A673 (cell line): ENCODE data around the gene KCNJ10.

Source experiments
- CTCF ChIP-seq: fragments of 300-800, 200-600 bp; sonication (generic); conservative IDR thresholded peaks from 2 replicates; pipeline ENCODE4 v1.5.1; 2017; ENCODE audit warnings: low read depth, mild to moderate bottlenecking, antibody characterized with exemption, low read length, moderate library complexity, mixed read lengths
- EZH2 ChIP-seq: fragments of 200-600 bp; sonication (generic); IDR thresholded peaks from 2 replicates; pipeline ENCODE4 v1.6.1; 2017; ENCODE audit warnings: borderline replicate concordance, low read depth, mild to moderate bottlenecking, mixed read lengths, antibody characterized with exemption, low read length; ENCODE audit not compliant: poor library complexity, severe bottlenecking

DNA sequence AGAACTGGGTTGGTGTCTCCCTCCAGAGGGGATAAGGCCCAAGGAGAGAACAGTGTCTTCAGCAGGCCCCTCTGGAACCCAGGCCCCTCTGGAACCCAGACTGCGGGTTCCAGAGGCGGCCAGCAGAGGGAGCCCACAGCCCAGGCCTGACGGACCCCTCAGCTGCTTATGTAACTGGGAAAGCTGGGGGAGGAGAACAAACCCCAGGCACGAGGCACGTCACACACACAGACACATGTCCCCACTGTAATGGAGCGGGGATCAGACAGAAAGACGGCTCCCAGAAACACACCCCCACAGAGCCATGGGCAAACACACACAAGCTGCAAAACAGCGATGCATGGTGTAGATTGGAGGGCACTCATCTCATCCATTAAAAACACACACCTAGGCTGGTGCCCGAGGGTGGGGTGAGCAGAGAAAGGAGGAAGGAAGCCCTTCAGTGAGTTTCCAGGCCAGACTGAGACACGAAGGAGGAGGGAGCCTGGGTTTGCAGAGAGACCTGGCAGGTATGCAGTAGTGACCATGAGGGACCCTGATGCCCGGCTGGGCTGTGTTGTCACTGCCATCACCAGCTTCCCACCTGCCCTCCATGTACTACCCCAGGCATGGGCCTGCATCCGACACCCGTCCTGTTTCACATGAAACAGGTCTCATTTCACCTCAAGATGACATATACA, 31.2 kb upstream of the KCNJ10 start:
- no peak for TF ChIP-seq EZH2
- TF ChIP-seq CTCF, result peak; percentile 97
